Mesendoderm (in vitro differentiated cells): ENCODE results near the gene BORCS5.

Source experiments
- DNase-seq: peaks from one replicate; pipeline ENCODE4 v3.0.0; 2013
- H2AK5ac ChIP-seq: 2 replicates; pipeline ENCODE4 v1.6.1; 2013; ENCODE audit warnings: low read length, inconsistent platforms
- H2BK120ac ChIP-seq: 2 replicates; pipeline ENCODE4 v1.6.1; 2013; ENCODE audit warnings: low read depth, mild to moderate bottlenecking, low read length, moderate library complexity, mixed read lengths
- H2BK15ac ChIP-seq: replicated peaks from 2 replicates; pipeline ENCODE4 v1.6.1; 2013; ENCODE audit warnings: low read depth, mild to moderate bottlenecking, moderate library complexity
- H2BK5ac ChIP-seq: 2 replicates; pipeline ENCODE4 v1.6.1; 2013; ENCODE audit warnings: low read length, inconsistent platforms
- H3K18ac ChIP-seq: 2 replicates; pipeline ENCODE4 v1.6.1; 2013; ENCODE audit warnings: mild to moderate bottlenecking, low read length, mixed read lengths
- H3K23ac ChIP-seq: one replicate; pipeline ENCODE4 v1.6.1; 2013; ENCODE audit warnings: low read length
- H3K27ac ChIP-seq: 2 replicates; pipeline ENCODE4 v1.5.1; 2013; ENCODE audit warnings: low read depth, mild to moderate bottlenecking, inconsistent platforms, low read length, moderate library complexity
- H3K27me3 ChIP-seq: 2 replicates; pipeline ENCODE4 v1.6.1; 2013; ENCODE audit warnings: low read length, control low read depth, mild to moderate bottlenecking, inconsistent platforms; ENCODE audit not compliant: insufficient read depth, poor library complexity
- H3K36me3 ChIP-seq: 2 replicates; pipeline ENCODE4 v1.6.1; 2013; ENCODE audit warnings: low read length, inconsistent platforms; ENCODE audit not compliant: control insufficient read depth, insufficient read depth
- H3K4ac ChIP-seq: one replicate; pipeline ENCODE4 v1.6.1; 2013; ENCODE audit warnings: low read depth, mild to moderate bottlenecking, low read length, moderate library complexity
- H3K4me1 ChIP-seq: 2 replicates; pipeline ENCODE4 v1.6.1; 2013; ENCODE audit warnings: low read depth, low read length, inconsistent platforms; ENCODE audit not compliant: control insufficient read depth
- H3K4me2 ChIP-seq: 2 replicates; pipeline ENCODE4 v1.6.1; 2013; ENCODE audit warnings: low read length
- H3K4me3 ChIP-seq: 2 replicates; pipeline ENCODE4 v1.5.1; 2013; ENCODE audit warnings: mild to moderate bottlenecking, low read length
- H3K56ac ChIP-seq: one replicate; pipeline ENCODE4 v1.6.1; 2013; ENCODE audit warnings: low read length
- H3K79me1 ChIP-seq: 2 replicates; pipeline ENCODE4 v1.6.1; 2013; ENCODE audit warnings: low read length, inconsistent platforms
- H3K79me2 ChIP-seq: 2 replicates; pipeline ENCODE4 v1.6.1; 2013; ENCODE audit warnings: mild to moderate bottlenecking, low read length; ENCODE audit not compliant: control insufficient read depth, insufficient read depth
- H3K9ac ChIP-seq: 2 replicates; pipeline ENCODE4 v1.6.1; 2013; ENCODE audit warnings: low read length, inconsistent platforms
- H4K5ac ChIP-seq: one replicate; pipeline ENCODE4 v1.6.1; 2013; ENCODE audit warnings: low read length
- H4K8ac ChIP-seq: one replicate; pipeline ENCODE4 v1.6.1; 2013; ENCODE audit warnings: low read depth, mild to moderate bottlenecking, control low read depth, low read length, moderate library complexity
- WGBS: extraction: QIAGEN DNeasy Blood & Tissue Kit; methylation state at CpG from one replicate; pipeline ENCODE4 v1.1.7; 2013; ENCODE audit warnings: low lambda C conversion rate, missing lambda C conversion rate; ENCODE audit not compliant: insufficient coverage; ENCODE audit errors: extremely low coverage; 5-methylcytosine and 5-hydroxymethylcytosine counted together

The BORCS5 gene

GRCh38 chr12:12365931-12366431, 9.1 kb downstream of the BORCS5 start:
- Histone ChIP-seq H3K79me1 (no peaks in the 10 kb centered on the region), H4K8ac (no peak overlapping the region), H2BK15ac (no peak overlapping the region), H2BK120ac (no peak overlapping the region), H2AK5ac (no peak overlapping the region), H3K18ac (peak overlapping the region; percentile 60), H3K4me3 (no peak overlapping the region), H3K56ac (no peak overlapping the region), H3K4me2 (no peak overlapping the region), H4K5ac (no peak overlapping the region), H3K79me2 (no peaks in the 10 kb centered on the region), H3K36me3 (no peaks in the 10 kb centered on the region), H3K4ac (no peak overlapping the region), H3K4me1 (no peaks in the 10 kb centered on the region), H3K27me3 (no peaks in the 10 kb centered on the region), H3K23ac (no peak overlapping the region), H2BK5ac (no peak overlapping the region), H3K27ac (no peak overlapping the region), H3K9ac (no peak overlapping the region)
- no CpG with 5 or more reads among the region's 4 CpGs for WGBS
- no peak for DNase-seq

GRCh38 chr12:12366701-12367481, 10.0 kb downstream of the BORCS5 start:
- Histone ChIP-seq H3K4me3 (no peak overlapping the region), H2BK5ac (no peak overlapping the region)
- WGBS, result no CpG with 5 or more reads among the region's 4 CpGs

GRCh38 chr12:12367482-12367998, 10.7 kb downstream of the BORCS5 start:
- no peak overlapping the region for H3K23ac ChIP-seq
- no peak overlapping the region for H2AK5ac ChIP-seq
- no peaks in the 10 kb centered on the region for H3K4me1 ChIP-seq
- H3K4me3 ChIP-seq, result no peak overlapping the region
- no peak overlapping the region for H2BK120ac ChIP-seq
- no peak overlapping the region for H4K8ac ChIP-seq
- H3K56ac ChIP-seq, result no peak overlapping the region
- no peak overlapping the region for H2BK15ac ChIP-seq
- WGBS, result no CpG with 5 or more reads among the region's 4 CpGs
- no peaks in the 10 kb centered on the region for H3K79me2 ChIP-seq
- no peak overlapping the region for H3K4me2 ChIP-seq
- DNase-seq, result no peak
- H3K9ac ChIP-seq, result no peak overlapping the region
- no peak overlapping the region for H2BK5ac ChIP-seq
- H3K79me1 ChIP-seq, result no peaks in the 10 kb centered on the region
- no peak overlapping the region for H3K18ac ChIP-seq
- H3K27me3 ChIP-seq, result no peaks in the 10 kb centered on the region
- no peaks in the 10 kb centered on the region for H3K36me3 ChIP-seq
- no peak overlapping the region for H3K4ac ChIP-seq
- no peak overlapping the region for H4K5ac ChIP-seq
- no peak overlapping the region for H3K27ac ChIP-seq

More at GRCh38 chr12:12366701-12367481, 10.0 kb downstream of the BORCS5 start:
- no peak overlapping the region for H2BK15ac ChIP-seq
- H3K79me2 ChIP-seq, result no peaks in the 10 kb centered on the region
- H3K36me3 ChIP-seq, result no peaks in the 10 kb centered on the region
- H2AK5ac ChIP-seq, result no peak overlapping the region
- H3K56ac ChIP-seq, result no peak overlapping the region
- H3K27me3 ChIP-seq, result no peaks in the 10 kb centered on the region
- no peak overlapping the region for H3K4me2 ChIP-seq
- DNase-seq, result no peak
- H3K23ac ChIP-seq, result no peak overlapping the region
- H3K79me1 ChIP-seq, result no peaks in the 10 kb centered on the region
- H3K27ac ChIP-seq, result no peak overlapping the region
- H3K4me1 ChIP-seq, result no peaks in the 10 kb centered on the region
- no peak overlapping the region for H4K8ac ChIP-seq
- no peak overlapping the region for H3K4ac ChIP-seq
- H3K18ac ChIP-seq, result no peak overlapping the region
- H3K9ac ChIP-seq, result no peak overlapping the region
- H2BK120ac ChIP-seq, result no peak overlapping the region
- no peak overlapping the region for H4K5ac ChIP-seq

GRCh38 chr12:12372946-12373722, 16.3 kb downstream of the BORCS5 start:
- Histone ChIP-seq H3K23ac (no peak overlapping the region), H3K9ac (no peak overlapping the region), H4K5ac (no peak overlapping the region), H4K8ac (no peak overlapping the region), H3K79me1 (no peaks in the 10 kb centered on the region), H3K4me1 (no peaks in the 10 kb centered on the region), H3K36me3 (no peaks in the 10 kb centered on the region), H3K4ac (no peak overlapping the region), H2BK120ac (no peak overlapping the region), H3K79me2 (no peaks in the 10 kb centered on the region), H3K27ac (no peak overlapping the region), H2BK5ac (no peak overlapping the region), H3K4me2 (no peak overlapping the region), H3K56ac (no peak overlapping the region), H3K27me3 (no peaks in the 10 kb centered on the region), H2AK5ac (no peak overlapping the region), H3K18ac (no peak overlapping the region), H2BK15ac (no peak overlapping the region), H3K4me3 (no peak overlapping the region)
- no peak for DNase-seq
- WGBS, result no CpG with 5 or more reads among the region's 4 CpGs

- H2BK120ac ChIP-seq, result no peak overlapping the region
- H3K4me2 ChIP-seq, result no peak overlapping the region
- WGBS, result no CpG with 5 or more reads among the region's 12 CpGs
- H3K18ac ChIP-seq, result no peak overlapping the region
- H3K9ac ChIP-seq, result no peak overlapping the region
- H3K79me2 ChIP-seq, result no peaks in the 10 kb centered on the region
- H3K23ac ChIP-seq, result no peak overlapping the region
- H3K4me1 ChIP-seq, result no peaks in the 10 kb centered on the region
- no peak overlapping the region for H2AK5ac ChIP-seq
- H3K56ac ChIP-seq, result no peak overlapping the region
- H3K27ac ChIP-seq, result no peak overlapping the region
- no peak overlapping the region for H4K5ac ChIP-seq
- no peaks in the 10 kb centered on the region for H3K79me1 ChIP-seq
- H3K4ac ChIP-seq, result no peak overlapping the region
- DNase-seq, result peak; percentile 81
- H2BK5ac ChIP-seq, result no peak overlapping the region
- H3K36me3 ChIP-seq, result no peaks in the 10 kb centered on the region
- H2BK15ac ChIP-seq, result no peak overlapping the region
- H4K8ac ChIP-seq, result no peak overlapping the region
- H3K27me3 ChIP-seq, result no peaks in the 10 kb centered on the region
- H3K4me3 ChIP-seq, result no peak overlapping the region
These were observed 20.0 kb downstream of the BORCS5 start for GRCh38 chr12:12376646-12377448.
